IPS-20b (cell line): Measurements from ENCODE around the gene CSF2RB.

ENCODE experiments used
- H3K27ac ChIP-seq: one replicate; pipeline ENCODE4 v1.5.1; 2013; ENCODE audit warnings: low read length
- H3K27me3 ChIP-seq: 2 replicates; pipeline ENCODE4 v1.6.1; 2013; ENCODE audit warnings: mild to moderate bottlenecking, low read length, inconsistent platforms; ENCODE audit not compliant: insufficient read depth
- H3K36me3 ChIP-seq: 2 replicates; pipeline ENCODE4 v1.6.1; 2013; ENCODE audit warnings: low read depth, mild to moderate bottlenecking, inconsistent platforms, low read length, moderate library complexity; ENCODE audit not compliant: insufficient read depth
- H3K4me1 ChIP-seq: 2 replicates; pipeline ENCODE4 v1.6.1; 2013; ENCODE audit warnings: mild to moderate bottlenecking, control low read depth, inconsistent platforms, low read length, moderate library complexity; ENCODE audit not compliant: insufficient read depth
- H3K4me3 ChIP-seq: 2 replicates; pipeline ENCODE4 v1.5.1; 2013; ENCODE audit warnings: mild to moderate bottlenecking, low read length, inconsistent platforms
- H3K9ac ChIP-seq: 2 replicates; pipeline ENCODE4 v1.6.1; 2013; ENCODE audit warnings: low read depth, mild to moderate bottlenecking, inconsistent platforms, low read length, moderate library complexity
- H3K9me3 ChIP-seq: 2 replicates; pipeline ENCODE4 v1.6.1; 2013; ENCODE audit warnings: mild to moderate bottlenecking, low read depth, low read length, inconsistent platforms; ENCODE audit not compliant: insufficient read depth

CSF2RB gene

DNA sequence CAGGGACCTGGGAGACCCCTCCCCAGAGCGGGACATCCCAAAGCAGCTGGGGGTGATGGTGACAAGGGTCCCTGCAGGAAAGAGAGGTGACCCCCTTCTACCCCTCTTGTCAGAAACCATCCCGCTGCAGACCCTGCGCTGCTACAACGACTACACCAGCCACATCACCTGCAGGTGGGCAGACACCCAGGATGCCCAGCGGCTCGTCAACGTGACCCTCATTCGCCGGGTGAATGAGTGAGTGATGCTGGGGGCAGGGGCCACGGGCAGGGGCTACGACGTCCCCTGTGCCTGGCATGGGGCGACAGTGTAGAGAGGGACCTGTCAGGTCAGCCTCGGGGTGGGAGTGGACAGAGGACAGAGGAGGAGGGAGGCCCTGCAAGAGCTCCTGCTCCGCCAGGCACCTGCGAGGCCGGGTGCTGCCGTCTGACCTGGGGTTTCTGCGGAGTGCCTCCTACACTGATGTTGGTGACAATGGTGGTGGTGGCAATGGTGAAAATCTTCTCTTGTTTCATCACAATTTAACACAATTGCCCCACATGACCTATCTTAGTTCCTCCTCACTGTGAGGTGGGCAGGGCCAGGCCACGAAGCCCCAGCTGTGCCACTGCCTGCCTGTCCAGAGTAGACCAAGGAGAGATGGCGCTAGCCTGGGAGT lies 9.8 kb downstream of the CSF2RB start:
- Histone ChIP-seq H3K4me3 (no peak overlapping the region), H3K9ac (no peak overlapping the region), H3K36me3 (no peaks in the 10 kb centered on the region), H3K4me1 (no peaks in the 10 kb centered on the region), H3K27ac (no peak overlapping the region), H3K27me3 (no peaks in the 10 kb centered on the region; the same call in 1 of the 2 replicates), H3K9me3 (no peaks in the 10 kb centered on the region)

GRCh38 chr22:36924151-36924698 lies 10.8 kb downstream of the CSF2RB start:
- H3K4me1 ChIP-seq: no peaks in the 10 kb centered on the region
- H3K9me3 ChIP-seq: no peaks in the 10 kb centered on the region
- no peak overlapping the region for H3K4me3 ChIP-seq
- H3K36me3 ChIP-seq: no peaks in the 10 kb centered on the region
- H3K27me3 ChIP-seq: no peaks in the 10 kb centered on the region; the same call in 1 of the 2 replicates
- no peak overlapping the region for H3K27ac ChIP-seq
- H3K9ac ChIP-seq: no peak overlapping the region

DNA sequence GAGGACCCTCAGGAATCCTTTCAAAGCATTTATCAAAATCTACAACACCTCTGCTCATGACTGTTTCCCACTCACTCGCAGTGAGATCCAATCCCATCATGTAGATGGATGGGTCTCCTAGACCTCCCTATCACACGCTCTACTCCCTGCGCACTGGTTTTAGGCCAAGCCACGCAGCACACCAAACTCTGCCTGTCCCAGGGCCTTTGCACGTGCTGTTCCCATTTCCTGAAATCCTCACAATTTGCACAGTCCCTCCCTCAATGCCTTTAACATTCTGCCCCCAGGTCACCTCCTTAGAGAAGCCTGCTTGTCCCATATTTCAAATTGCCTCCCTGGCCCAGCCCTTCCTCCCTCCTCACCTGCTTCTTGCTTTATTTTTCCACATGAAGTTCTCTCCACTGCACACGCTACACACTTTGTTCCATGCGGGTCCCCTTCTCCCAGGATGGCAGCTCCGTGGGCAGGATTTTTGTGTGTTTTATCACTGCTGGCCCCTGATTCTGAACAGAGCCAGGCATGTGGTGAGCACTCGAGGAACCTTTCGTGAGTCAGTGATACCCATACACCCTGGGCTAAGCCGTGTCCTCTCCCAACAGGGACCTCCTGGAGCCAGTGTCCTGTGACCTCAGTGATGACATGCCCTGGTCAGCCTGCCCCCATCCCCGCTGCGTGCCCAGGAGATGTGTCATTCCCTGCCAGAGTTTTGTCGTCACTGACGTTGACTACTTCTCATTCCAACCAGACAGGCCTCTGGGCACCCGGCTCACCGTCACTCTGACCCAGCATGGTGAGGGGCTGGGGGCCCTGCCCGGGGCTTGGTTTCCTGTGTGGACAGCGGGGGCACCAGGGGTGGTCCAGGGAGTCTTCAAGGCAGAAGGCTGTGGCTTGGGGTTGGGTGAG lies 12.2 kb downstream of the CSF2RB start:
- Histone ChIP-seq H3K4me1 (no peaks in the 10 kb centered on the region), H3K27ac (no peak overlapping the region), H3K36me3 (no peaks in the 10 kb centered on the region), H3K4me3 (no peak overlapping the region), H3K9me3 (no peaks in the 10 kb centered on the region), H3K9ac (no peak overlapping the region), H3K27me3 (no peaks in the 10 kb centered on the region; the same call in 1 of the 2 replicates)

GRCh38 chr22:36926309-36926708 lies 12.9 kb downstream of the CSF2RB start:
- Histone ChIP-seq H3K4me3 (no peak overlapping the region), H3K4me1 (no peaks in the 10 kb centered on the region), H3K9me3 (no peaks in the 10 kb centered on the region), H3K27me3 (no peaks in the 10 kb centered on the region; the same call in 1 of the 2 replicates), H3K36me3 (no peaks in the 10 kb centered on the region), H3K27ac (no peak overlapping the region), H3K9ac (no peak overlapping the region)

DNA sequence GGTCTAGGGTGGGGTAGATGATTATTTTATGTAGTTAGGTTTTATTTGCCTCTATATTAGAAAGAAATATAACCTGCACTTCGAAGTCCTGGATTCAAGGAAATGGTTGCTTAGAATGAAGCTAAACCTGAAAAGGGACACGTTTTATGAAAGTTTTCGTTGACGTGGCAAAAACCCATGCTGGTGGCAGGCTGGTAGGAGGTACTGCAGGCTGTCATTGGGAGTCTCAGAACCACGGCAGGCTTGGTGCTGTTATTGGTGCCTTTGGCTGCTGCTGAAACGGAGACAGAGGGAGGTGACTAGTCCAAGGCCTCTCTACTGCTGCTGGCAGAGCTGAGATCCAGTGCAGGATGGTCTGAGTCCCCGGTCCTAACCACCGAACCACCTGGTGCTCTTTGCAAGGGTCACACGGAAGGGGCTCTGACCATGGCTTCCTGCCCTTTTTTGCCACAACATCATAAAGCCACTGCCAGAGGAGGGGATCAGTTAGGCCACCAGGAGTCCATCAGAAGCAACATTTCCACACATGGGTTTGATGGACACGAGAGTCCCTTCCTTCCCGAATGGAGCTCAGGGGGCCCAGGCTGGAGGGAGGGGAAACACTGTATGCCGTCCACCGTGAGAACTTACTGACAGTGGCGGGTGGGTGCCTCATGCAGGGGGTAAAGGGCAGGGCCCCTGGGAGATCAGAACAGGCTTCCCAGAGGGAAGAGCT lies 13.4 kb downstream of the CSF2RB start:
- Histone ChIP-seq H3K4me1 (no peaks in the 10 kb centered on the region), H3K36me3 (no peaks in the 10 kb centered on the region), H3K4me3 (no peak overlapping the region), H3K9ac (no peak overlapping the region), H3K9me3 (no peaks in the 10 kb centered on the region), H3K27ac (no peak overlapping the region), H3K27me3 (no peaks in the 10 kb centered on the region; the same call in 1 of the 2 replicates)

- no peaks in the 10 kb centered on the region for H3K4me1 ChIP-seq
- no peak overlapping the region for H3K9ac ChIP-seq
- no peaks in the 10 kb centered on the region for H3K36me3 ChIP-seq
- H3K27me3 ChIP-seq: no peaks in the 10 kb centered on the region; the same call in 1 of the 2 replicates
- no peak overlapping the region for H3K27ac ChIP-seq
- H3K4me3 ChIP-seq: no peak overlapping the region
- H3K9me3 ChIP-seq: no peaks in the 10 kb centered on the region
Measured at GRCh38 chr22:36927671-36928070, 14.2 kb downstream of the CSF2RB start.

- no peak overlapping the region for H3K27ac ChIP-seq
- no peaks in the 10 kb centered on the region for H3K4me1 ChIP-seq
- H3K27me3 ChIP-seq: no peaks in the 10 kb centered on the region; the same call in 1 of the 2 replicates
- H3K4me3 ChIP-seq: no peak overlapping the region
- H3K9ac ChIP-seq: no peak overlapping the region
- H3K9me3 ChIP-seq: no peaks in the 10 kb centered on the region
- no peaks in the 10 kb centered on the region for H3K36me3 ChIP-seq
Measured at GRCh38 chr22:36928196-36928595, 14.8 kb downstream of the CSF2RB start.

DNA sequence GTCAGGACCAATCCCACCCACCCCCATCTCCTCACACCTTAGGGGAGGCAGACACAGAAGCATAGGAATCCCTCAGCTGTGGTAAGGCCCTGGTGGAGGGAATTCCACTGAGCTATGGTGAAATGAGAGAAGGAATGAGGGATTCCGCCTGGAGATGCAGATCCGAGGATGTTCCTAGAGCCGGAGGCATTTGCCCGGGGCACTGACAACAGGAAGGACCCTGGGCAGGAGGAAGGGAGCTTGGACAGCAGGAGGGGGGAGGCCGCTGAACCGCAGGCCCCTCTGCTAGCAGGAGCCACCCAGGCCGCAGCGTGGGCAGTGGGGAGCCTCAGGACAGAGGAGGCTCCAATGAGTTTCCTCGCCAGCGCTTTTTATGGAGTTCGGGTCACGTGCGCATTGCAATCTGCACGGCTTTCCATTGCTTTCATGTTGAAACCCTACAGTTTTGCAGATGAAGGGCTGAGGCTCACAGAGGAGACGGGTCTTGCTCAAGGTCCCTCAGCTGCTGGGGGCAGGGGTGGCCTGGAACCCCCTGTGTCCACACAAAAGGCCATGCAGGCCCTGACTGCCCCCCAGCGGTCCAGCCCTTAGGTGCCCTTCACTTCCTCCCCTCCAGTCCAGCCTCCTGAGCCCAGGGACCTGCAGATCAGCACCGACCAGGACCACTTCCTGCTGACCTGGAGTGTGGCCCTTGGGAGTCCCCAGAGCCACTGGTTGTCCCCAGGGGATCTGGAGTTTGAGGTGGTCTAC lies 15.5 kb downstream of the CSF2RB start:
- H3K27ac ChIP-seq: no peak overlapping the region
- H3K36me3 ChIP-seq: no peaks in the 10 kb centered on the region
- no peak overlapping the region for H3K4me3 ChIP-seq

GRCh38 chr22:36929621-36930020 lies 16.2 kb downstream of the CSF2RB start:
- Histone ChIP-seq H3K4me1 (no peaks in the 10 kb centered on the region), H3K9ac (no peak overlapping the region), H3K27ac (no peak overlapping the region), H3K27me3 (no peaks in the 10 kb centered on the region; the same call in 1 of the 2 replicates), H3K4me3 (no peak overlapping the region), H3K9me3 (no peaks in the 10 kb centered on the region), H3K36me3 (no peaks in the 10 kb centered on the region)

More for the DNA sequence above, 15.5 kb downstream of the CSF2RB start:
- no peak overlapping the region for H3K9ac ChIP-seq
- no peaks in the 10 kb centered on the region for H3K9me3 ChIP-seq
- H3K4me1 ChIP-seq: no peaks in the 10 kb centered on the region
- H3K27me3 ChIP-seq: no peaks in the 10 kb centered on the region; the same call in 1 of the 2 replicates

- Histone ChIP-seq H3K4me3 (no peak overlapping the region), H3K27ac (no peak overlapping the region), H3K4me1 (no peaks in the 10 kb centered on the region), H3K27me3 (no peaks in the 10 kb centered on the region; the same call in 1 of the 2 replicates), H3K9ac (no peak overlapping the region), H3K36me3 (no peaks in the 10 kb centered on the region), H3K9me3 (no peaks in the 10 kb centered on the region)
Measured at GRCh38 chr22:36930041-36930935, 16.9 kb downstream of the CSF2RB start.
